GM12892 (cell line): Measurements from ENCODE around the gene RETREG2.

Experiments
- DNase-seq: peaks from one replicate; pipeline ENCODE4 v3.0.0; 2011; ENCODE audit not compliant: insufficient read length
- FAIRE-seq: peaks from 2 replicates; lab custom pipeline; 2011; peaks lifted over from hg19 to GRCh38; lab: Jason Lieb, UNC
- POLR2A ChIP-seq: IDR thresholded peaks from 2 replicates; pipeline ENCODE4 v1.6.1; 2011; ENCODE audit warnings: low read depth, low read length, control low read depth
- POLR2AphosphoS5 ChIP-seq: IDR thresholded peaks from 2 replicates; pipeline ENCODE4 v1.6.1; 2011; ENCODE audit warnings: low read depth, low read length, control low read depth
- TAF1 ChIP-seq: IDR thresholded peaks from 2 replicates; pipeline ENCODE4 v1.6.1; 2011; ENCODE audit warnings: low read depth, mild to moderate bottlenecking, control low read depth, low read length, borderline replicate concordance

The RETREG2 gene

GRCh38 chr2:219214141-219214540 lies 36.1 kb downstream of the RETREG2 start:
- TF ChIP-seq TAF1 (no peak), POLR2AphosphoS5 (no peak), POLR2A (no peak)
- DNase-seq: no peak
- no peak for FAIRE-seq

DNA sequence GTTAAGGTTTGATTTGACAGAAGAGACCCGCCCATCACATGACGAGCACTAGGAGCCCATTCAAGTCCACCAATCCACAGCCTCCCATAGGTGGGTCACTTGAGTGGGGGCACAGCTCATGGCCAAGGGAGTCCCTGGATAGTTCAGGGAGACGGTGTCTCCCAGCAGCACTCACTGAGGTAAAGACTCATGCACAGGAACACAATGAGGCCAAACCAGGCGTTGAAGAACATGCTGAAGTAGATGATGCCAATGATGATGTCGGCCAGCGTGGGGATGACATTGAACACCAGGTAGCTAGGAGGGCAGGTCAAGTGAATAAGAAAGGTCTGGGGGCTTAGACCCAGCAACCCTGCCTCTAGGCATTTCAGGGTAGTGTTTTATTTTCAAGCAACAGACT lies 36.7 kb downstream of the RETREG2 start:
- TF ChIP-seq POLR2A (no peak), TAF1 (no peak), POLR2AphosphoS5 (no peak)
- FAIRE-seq (no peak), DNase-seq (no peak)

DNA sequence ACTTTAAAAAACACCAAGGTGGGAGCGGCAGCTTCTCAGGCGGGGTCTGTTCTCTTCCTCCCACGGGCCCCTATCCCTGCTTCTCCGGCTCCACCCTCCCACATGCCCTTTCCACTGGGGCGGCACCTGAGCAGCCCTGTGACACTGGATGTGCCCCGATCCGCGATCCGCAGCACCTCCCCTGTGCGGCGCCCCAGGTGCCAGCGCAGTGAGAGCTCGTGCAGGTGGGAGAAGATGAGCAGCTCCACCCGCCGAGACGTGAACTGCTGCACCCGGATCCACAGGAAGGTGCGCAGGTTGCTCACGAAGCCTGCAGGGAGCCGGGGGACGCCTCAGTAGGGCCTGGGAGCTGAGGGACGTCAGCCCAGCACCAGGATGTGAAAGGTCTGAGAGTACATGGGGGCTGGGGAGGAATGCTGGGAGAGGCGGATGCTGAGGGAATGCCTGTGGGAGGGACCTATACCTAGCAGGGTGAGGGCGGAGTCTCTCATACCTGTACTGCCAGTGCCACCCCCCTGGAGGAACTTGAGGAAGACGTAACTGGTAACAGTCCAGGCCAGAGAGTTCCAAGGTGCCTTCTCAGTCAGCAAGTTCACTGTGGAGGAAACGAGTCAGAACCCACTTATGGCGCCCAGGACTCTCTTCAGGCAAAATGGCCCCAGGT lies 37.9 kb downstream of the RETREG2 start:
- DNase-seq (no peak), FAIRE-seq (no peak)
- TF ChIP-seq POLR2A: no peak
- no peak for TF ChIP-seq TAF1
- TF ChIP-seq POLR2AphosphoS5: no peak

GRCh38 chr2:219216535-219216915 lies 38.5 kb downstream of the RETREG2 start:
- no peak for DNase-seq
- FAIRE-seq: no peak
- TF ChIP-seq POLR2A: no peak
- TF ChIP-seq POLR2AphosphoS5: no peak
- TF ChIP-seq TAF1: no peak

GRCh38 chr2:219218217-219218731 lies 40.2 kb downstream of the RETREG2 start:
- FAIRE-seq: no peak
- DNase-seq: no peak
- TF ChIP-seq POLR2AphosphoS5: no peak
- no peak for TF ChIP-seq TAF1
- TF ChIP-seq POLR2A: no peak

DNA sequence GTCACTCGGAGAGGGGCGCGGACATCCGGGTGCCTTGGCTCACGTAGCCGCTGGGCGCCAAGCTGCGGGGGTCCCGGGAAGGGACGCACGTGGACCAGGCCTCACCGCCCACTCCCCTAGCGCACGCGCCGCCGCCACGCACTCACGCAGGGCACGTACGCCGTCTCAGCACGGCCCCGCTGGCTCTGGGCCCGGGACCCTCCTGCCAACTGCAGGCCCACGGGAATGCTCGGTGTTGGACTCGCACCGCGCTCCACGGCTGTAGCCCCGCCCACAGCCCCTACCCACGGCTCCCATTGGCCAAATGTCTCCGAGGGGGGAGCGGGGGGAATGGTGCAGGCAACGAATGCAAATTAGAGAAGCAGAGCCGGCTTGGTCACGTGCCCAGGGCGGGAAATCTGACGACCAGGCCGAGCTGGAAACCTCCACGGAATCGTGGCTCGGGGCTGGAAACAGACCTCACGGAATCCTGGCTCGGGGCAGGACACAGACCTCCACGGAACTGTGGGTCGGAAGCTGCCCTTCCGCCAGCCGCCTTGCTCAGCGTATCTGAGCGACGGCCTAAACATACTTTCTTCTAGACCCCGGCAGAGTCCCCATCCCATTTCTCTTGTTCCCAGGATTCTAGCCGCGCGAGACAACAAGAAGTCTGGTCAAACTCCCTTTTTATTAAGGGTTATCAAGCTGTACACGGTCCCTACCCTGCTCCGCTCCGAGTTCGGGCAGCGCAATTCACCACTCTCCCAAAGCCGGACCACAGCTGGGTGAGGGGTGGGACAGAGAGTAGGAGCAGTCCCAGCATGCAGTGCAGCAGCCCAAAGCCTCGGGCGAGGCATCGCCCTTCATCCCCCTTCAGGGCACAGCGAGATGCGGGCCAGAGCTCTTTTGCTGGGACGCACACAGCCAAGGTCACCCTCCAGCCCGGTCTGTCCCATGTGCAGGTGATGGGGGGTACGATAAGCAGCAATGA lies 40.9 kb downstream of the RETREG2 start, which contains the start of gene ABCB6:
Gene ABCB6, minus strand, starts transcription at position 227 of the 970 bp plus-strand sequence. CDS start 285 bp downstream, outside the sequence.
- TF ChIP-seq POLR2A (peak; percentile 91), POLR2AphosphoS5 (peak; percentile 87), TAF1 (peak; percentile 68)
- FAIRE-seq (peak; percentile 97), DNase-seq (peak; percentile 98)

GRCh38 chr2:219219784-219220532 lies 41.9 kb downstream of the RETREG2 start:
- TF ChIP-seq POLR2AphosphoS5: no peak
- no peak for TF ChIP-seq POLR2A
- no peak for TF ChIP-seq TAF1
- no peak for FAIRE-seq
- DNase-seq: no peak

- TF ChIP-seq TAF1: no peak
- TF ChIP-seq POLR2A: no peak
- no peak for TF ChIP-seq POLR2AphosphoS5
- no peak for FAIRE-seq
These were observed 42.8 kb downstream of the RETREG2 start for GRCh38 chr2:219220652-219221402.

GRCh38 chr2:219221957-219222518 lies 44.0 kb downstream of the RETREG2 start:
- FAIRE-seq: no peak
- no peak for TF ChIP-seq POLR2A
- no peak for TF ChIP-seq POLR2AphosphoS5
- no peak for TF ChIP-seq TAF1

More at GRCh38 chr2:219220652-219221402, 42.8 kb downstream of the RETREG2 start:
- DNase-seq: no peak

More at GRCh38 chr2:219221957-219222518, 44.0 kb downstream of the RETREG2 start:
- DNase-seq: no peak
